GM21786 (cell line): ENCODE data around the gene RIC1.
"Not testable (repeated sequence)": the region's sequence is repeated elsewhere in the genome, so short reads cannot be mapped to it uniquely, and the experiment has no call there.

ENCODE experiments used
- ATAC-seq: cut with Tn5 transposase; IDR thresholded peaks from one replicate; pipeline ENCODE4 v1.9.1; 2021; ENCODE audit not compliant: unreplicated experiment

Gene RIC1

DNA sequence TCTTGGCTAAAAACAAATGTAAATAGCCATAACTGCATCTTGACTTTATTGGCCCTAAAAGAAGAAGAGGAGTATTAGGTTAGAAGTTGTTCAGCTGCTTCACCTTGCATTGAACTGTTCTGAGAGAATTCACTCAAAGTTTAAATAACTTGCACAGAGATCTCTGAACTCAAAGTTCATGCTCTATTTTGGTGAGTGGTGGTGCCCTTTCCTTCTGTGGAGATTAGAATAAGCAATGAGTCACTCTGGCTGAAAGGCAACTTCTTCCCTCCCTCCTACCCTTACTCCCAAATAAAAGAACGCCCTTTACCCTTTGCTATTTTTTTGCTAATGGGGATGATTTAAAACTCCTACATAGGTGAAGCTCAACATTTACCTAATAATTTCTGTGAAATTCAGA, 155.1 kb downstream of the RIC1 start:
- no peak for ATAC-seq

DNA sequence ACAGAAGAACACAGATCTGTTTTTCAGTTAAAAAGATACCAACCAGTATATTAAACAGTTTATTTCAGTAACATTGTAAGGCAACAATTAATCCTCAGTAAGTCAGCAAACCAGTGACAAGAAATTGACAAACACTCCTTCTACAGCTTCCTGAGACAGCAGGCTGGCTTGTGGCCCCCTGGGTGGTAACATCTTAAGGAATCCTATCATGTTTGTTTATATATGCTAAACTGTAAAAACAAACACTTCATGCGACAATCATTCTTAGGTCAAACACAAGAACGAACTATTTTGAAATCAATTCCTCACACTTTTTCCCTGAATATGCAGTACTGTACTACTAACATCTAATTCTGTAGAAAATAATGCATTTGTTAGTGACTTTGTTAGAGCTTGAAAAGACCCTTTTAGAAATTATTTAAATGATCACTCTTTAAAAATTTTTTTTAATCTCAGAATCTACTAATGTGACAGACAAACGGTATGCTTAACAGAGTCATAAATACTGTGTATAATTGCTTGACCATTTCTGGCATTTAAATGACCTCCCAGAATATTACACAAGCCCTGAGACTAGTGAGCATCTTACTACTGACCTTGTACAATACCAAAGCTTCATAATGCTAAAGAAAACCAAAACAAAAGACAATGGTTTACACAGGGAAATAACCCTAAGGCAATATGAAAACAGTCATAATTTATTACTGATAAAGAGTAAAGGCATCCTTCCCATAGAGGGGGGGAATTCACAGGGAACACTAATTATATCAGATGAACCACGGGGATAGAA, 155.8 kb downstream of the RIC1 start:
- no peak for ATAC-seq

DNA sequence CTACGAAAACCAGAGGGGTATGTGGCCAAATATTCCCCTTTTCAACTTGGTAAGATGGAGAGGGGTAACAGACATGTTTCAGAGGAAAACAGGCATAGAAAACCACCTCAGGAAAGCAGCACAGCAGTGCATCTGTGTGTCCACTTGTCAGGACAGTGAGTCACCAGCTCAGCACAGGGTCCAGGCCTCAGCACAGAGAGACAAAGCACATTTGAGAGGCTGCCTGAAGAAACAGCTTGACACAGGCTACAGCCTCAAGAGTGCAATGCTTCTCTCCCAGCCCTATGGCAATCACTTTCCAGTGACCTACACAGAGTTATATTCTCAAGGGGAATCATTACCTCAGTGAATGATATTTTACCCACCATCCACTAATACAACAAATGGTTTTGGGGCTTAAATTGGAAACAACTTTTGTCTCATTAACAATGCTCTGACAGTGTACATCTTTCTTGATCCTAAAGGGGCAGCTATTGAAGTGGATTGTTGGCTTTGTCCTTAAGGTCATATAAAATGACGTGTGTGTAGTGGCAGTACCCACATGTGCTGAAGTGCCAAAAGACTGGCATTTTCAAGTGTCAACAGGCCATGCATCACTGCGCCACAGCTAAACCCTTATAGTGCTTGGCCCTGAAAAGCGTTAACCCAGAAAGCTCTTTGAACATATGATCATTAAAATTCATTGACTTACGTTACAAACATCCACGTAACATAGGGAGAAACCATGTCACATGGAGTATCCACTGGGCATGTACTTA, 157.6 kb downstream of the RIC1 start:
- ATAC-seq: no peak

DNA sequence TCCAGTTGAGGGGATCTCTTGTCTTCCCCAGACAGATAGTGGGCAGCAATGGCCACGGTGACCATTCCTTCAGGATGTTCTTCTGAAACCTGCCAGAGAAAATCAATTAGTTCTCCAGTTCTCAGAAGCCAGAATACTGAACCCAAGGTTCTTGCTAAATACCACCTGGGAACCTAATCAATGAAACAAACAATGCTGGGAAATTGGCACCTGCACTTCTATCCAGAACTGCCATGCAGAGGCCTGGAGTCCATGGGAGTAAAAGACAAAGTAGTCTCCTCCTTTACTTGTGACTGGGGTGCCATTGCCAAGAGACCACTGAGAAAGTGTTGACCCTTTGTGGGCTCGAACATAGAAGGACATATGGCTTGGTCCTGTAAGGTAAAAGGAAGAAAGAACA, 158.3 kb downstream of the RIC1 start:
- no peak for ATAC-seq

DNA sequence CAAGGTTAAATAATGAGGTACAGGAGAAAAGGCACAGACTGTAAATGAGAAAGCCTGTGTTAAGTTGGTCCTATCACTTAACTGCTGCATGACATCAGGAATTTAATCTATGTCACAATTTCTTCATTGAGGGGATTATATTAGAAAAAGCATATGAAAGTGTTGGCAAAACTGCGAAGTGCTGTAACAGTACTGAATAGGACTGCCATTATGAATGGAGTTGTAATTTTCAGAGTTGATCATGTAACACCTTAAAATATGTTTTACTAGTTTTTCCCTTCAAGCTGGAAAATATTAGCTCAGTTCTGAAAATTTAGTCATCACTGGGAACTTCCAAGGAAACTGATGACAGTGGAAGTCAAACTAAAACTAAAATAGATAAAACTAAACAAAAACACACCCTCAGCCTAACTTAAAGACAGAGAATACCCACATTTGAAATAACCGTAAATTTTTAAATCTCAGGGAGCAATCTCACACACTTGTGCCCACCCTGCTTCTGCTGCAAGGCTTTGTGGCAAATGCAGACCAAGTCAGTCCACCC, 158.9 kb downstream of the RIC1 start:
- no peak for ATAC-seq

DNA sequence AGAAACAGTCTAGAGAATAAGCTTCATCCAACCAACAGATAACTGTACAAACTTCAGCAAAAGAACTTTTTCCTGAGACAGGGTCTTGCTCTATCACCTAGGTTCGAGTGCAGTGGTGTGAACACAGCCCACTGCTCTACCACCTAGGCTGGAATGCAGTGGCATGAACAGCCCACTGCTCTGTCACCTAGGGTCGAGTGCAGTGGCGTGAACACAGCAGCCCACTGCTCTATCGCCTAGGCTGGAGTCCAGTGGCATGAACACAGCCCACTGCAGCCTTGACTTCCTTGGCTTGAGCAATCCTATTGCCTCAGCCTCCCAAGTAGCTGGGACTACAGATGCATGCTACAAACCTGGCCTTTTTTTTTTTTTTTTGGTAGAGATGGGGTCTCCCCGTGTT, 160.6 kb downstream of the RIC1 start:
- no peak for ATAC-seq

DNA sequence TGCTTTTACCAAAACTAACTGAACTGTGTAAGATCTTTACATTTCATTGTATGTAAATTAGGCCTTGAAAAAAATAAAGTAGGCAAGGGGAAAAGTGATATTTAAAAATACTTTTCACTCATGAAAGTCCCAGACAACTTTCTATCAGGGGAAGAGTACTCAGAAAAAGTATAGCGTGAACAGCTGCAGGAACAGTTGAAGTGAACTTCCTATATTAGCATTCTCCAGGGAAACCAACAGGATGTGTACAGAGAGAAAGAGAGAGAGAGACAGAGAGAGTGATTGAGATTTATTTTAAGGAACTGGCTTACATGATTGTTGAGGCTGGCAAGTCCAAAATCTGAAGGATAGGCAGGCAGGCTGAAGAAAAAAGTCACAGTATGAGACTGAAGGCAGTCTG, 162.0 kb downstream of the RIC1 start:
- no peak for ATAC-seq

DNA sequence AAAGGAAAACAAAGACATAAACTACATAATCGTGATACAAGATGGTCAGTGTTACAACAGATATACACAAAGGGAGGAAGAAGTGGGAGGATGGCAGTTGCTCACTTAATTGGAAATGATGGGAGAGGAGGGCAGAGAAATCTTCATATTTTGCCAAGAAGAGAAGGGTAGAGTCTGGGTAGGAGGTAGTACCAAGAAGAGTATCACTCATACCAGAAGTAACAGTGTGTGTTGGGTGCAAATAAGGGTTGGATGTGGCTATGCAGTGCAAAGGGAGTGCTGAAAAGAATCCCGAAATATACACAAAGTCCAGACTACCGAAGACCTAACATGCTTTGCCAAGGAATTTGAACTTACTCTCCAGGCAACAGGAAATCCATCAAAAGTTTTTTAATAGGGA, 163.0 kb downstream of the RIC1 start:
- ATAC-seq: no peak

DNA sequence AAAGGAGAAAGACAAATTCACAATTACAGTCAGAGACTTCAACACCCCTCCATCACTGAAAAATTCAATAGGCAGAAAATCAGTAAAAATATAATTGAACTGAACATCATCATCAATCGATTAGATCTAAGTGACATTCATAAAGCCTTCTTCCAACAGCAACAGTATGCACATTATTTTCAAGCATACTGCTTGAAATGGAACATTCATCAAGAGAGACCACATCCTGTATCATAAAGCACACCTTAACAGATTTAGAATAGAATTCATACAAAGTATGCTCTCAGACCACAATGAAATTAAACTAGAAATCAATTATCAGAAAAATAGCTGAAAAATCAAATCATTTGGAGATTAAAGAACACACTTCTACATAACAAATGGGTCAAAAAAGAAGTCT, 164.9 kb downstream of the RIC1 start:
- no peak for ATAC-seq

DNA sequence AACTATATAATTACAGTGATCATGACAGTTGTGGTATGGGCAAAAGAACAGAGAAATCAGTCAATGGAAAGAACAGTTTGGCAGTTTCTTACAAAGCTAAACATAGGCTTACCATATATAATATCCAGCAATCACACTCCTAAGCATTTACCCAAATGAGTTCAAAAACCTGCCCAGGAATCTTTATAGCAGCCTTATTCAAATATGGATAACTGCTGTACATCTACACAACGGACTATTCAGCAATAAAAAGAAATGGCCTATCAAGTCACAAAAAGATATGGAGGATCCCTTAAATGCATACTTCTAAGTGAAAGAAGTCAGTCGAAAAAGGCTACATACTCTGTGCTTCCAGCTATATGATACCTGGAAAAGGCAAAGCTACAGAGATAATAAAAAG, 167.4 kb downstream of the RIC1 start:
- no peak for ATAC-seq

DNA sequence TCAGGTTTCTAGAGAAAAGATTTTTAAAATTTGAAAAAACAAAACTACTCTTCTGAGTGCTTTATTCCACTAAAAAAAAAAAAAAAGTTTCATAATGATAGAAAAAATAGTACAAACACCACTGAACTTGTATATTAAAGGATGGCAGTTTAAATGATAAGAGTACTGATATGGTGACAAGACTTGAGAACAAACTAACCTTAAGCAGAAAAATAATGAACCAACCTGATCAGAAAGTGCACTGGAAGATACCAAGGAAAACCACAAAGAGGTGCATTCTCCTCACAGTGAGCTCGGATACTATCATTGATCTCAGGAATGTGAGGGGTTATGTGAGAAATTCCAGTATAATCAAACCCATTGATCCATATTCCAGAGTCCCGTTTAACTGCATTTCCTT, 169.7 kb downstream of the RIC1 start:
- no peak for ATAC-seq

DNA sequence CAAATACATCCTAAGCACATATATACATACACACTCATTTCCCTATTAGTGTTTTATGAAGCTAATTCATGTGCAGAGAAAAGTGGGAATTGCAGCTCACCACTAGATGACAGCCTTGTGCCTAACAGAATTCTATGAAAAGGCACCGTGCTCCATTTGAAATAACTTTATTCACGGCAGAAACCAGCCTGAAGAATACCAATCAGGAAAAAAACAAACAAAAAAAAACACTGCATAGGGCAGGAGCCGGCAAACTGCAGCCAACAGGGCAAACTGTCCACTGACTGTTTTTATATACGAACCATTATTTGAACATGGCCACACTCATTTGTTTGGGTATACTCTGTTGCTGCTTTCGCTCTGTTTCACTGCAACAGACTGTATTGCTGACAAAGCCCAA, 170.4 kb downstream of the RIC1 start:
- no peak for ATAC-seq

DNA sequence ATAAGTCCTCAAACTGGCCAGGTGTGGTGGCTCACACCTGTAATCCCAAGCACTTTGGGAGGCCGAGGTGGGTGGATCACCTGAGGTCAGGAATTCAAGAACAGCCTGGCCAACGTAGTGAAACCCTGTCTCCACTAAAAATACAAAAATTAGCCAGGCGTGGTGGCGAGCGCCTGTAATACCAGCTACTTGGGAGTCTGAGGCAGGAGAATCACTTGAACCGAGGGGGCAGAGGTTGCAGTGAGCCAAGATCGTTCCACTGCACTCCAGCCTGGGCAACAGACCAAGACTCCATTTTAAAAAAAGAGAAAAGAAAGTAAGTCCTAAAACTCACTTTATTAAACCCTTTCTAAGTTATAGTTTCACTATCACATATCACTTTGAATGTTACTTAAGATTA, 171.5 kb downstream of the RIC1 start:
- ATAC-seq: not testable (repeated sequence)

DNA sequence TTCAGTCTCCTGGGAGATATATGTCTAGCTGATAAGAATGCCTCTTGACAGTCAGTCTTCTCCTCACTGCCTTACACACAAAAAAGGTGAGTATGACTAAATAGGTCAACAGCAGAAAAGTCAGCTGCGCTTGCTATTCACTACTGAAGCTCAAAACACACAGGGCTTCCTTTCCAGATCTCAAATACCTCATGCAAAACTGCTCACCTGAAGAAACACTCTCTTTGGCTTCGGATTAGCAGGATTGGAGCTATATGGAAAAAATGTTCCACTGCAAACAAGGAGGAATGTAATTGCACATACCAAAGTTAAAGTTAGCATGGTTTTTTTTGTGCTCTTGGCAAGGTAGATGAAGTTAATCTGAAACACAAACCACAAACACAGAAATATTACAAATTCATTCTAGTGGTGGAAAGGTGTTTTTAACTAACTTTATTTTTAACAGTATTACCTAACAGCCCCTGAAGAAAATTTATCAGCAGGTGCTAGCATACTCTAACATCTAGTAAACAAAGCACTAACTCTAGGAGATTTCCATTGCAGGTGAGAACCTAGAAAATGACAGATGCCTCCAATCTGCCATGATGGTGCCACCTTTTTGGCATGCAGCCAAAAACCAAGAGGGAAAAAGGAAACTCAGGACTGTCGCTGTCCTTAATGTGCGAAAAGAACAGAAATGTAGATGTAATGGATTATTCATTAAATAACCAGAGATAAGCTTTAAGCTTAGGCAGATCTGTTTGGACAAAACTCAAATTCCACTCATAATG, 172.2 kb downstream of the RIC1 start:
- ATAC-seq: no peak

DNA sequence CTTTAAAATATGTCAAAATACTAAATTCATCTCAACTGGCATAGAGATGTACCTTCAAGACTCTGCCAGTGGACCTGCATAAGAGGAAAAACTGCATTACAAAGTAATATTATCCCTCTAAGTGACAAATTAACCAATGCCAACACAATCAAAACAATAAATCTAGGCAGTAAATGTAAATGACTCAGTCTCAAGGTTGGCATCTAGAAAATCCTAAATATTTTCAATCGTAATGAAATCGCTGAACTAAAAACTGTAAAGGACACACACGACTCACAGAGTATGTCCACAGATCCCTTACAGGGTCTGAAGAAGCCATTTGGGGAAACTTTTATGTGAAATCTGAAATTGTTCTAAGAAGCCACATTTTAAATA, 172.8 kb downstream of the RIC1 start:
- ATAC-seq: no peak

DNA sequence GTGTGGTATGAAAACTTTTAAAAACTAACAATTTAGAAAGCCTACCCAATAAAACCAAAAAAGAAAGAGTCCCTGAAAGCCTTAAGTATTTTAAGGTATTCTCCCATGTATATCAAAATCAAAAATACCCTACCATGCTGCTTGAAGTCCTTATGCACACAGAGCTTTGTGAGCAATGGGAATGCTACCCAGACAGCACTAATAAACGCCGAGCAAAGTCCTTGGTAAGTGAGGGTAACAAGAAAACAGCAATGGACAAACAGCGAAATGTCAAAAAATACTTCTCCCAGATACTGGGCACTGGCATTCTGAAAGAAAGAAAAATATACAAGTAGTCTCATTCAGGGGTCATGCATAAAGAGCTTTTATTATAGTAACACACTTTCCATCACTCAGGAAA, 176.6 kb downstream of the RIC1 start:
- no peak for ATAC-seq

DNA sequence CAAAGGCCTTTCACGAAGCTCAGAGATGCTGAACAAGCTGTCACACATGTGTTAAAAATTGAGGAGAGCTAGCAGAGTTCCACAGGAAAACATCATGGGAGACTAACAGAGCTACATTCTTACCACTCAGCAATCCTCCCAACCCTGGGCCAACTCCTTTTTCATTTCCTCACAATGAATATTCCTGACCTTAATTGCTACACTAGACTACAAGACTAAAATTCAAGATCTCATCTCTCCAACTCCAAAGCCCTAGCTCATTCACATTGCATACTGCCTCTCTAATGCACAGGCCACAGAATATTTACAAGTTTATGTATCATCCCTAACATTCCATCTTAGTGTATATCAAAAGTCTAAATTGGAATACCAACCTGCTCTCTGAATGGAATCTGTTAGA, 182.8 kb downstream of the RIC1 start:
- ATAC-seq: no peak

DNA sequence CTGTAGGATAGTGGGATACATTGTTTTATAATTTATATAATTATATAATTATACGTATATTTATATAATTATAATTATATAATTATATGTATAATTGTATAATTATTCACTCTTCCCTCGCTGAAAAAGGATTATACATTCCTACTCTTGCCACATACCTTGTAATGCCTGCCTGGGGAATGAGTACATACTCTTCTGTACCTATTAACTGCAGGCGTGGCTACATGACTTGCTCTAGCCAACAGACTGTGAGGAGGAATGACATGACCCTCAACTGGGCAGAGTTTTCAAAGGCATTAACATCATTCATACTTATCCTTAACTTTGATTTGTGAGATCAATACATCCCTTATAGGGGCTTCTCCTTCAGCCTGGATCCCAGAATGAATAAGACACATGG, 184.9 kb downstream of the RIC1 start:
- ATAC-seq: no peak

DNA sequence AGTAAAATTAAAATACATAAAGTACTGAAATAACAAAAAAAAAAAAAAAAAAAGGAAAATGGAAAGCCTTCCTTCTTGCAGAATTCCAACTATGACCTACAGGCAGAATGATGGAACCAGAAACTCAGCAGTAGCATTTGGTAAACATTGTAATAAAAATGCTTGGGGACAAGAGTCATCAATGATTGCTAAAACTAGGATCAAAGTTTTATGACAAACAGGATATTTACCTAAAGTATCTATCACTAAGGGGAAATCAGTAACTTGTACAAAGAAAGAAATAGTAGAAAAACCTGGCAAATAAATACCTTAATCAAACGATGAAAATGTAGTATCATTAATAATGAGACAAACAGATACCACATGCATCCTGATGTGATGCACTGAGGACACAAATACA, 186.6 kb downstream of the RIC1 start:
- ATAC-seq: no peak

DNA sequence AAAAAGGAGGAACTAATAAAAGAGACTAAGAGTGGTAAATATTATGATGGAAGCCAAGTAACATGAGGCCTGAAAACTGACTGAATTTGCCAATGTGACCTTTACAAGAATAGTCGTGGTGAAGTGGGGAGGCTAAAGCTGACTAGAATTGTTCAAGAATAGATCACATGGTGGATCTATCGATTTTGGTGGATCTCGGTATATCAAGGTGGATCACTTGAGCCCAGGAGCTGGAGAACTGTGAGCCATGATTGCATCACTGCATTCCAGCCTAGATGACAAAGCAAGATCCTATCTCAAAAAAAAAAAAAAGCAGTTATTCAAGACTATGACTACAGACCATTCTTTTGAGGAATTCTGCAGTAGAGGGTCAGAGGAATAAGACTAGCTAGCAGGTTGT, 189.0 kb downstream of the RIC1 start:
- no peak for ATAC-seq

DNA sequence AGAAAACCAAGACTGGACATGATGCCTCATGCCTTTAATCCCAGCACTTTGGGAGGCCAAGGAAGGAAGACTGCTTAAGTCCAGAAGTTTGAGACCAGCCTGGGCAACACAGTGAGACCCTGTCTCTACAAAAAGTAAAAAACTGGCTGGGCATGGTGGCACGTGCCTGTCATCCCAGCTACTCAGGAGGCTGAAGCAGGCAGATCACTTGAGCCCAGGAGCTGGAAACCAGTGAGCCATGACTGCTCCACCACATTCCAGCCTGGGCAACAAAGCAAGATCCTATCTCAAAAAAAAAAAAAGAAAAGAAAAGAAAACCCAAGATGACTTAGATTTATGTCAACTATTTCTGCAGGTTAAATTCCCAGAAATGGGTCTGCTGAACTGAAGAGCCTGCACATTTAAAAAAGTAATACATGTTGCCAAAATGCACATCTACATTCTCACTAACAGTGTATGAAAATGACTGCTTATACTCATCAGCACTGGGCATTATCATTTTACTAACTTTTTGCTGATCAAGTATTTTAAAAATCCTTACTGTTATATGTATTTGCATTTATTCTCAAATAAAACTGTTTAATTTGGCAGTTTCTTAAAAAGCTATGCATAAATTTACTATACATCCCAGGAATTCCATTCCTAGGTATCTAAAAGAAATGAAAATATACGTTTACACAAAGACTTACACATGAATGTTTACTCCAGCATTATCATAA, 189.7 kb downstream of the RIC1 start:
- no peak for ATAC-seq
